ENCODE results near the gene IQCN. TPM values are rescaled to one million over a fixed set of nuclear protein-coding genes. Genes with fewer than 3 reads are reported as not detected.

IQCN gene
- total and polyA plus RNA-seq, 10 of the 15 experiments (the other 5 are each of a cell fraction or from before 2014, with no cell fraction given): 0.01 to 0.54 (median 0.23) TPM; not detected in 3

- TF ChIP-seq NR2C2 (IDR thresholded peaks at IDR 0.05; ENCODE audit: borderline replicate concordance, control insufficient read depth, insufficient read length, low read depth) (no peak), ZNF24 (IDR thresholded peaks at IDR 0.05) (no peak), CHD4 (IDR thresholded peaks at IDR 0.05) (no peak), SMAD5 (IDR thresholded peaks at IDR 0.05; ENCODE audit: low read depth) (no peak), POU2F2 (IDR thresholded peaks at IDR 0.05; ENCODE audit: borderline replicate concordance, low read depth, low read length) (no peak; the same call in 2 of the 3 replicates), JUNB (IDR thresholded peaks at IDR 0.05) (no peak), ESRRA (IDR thresholded peaks at IDR 0.05; ENCODE audit: low read length) (no peak), MEF2A (IDR thresholded peaks at IDR 0.05; ENCODE audit: insufficient read depth, low read depth, low read length) (no peak), NBN (IDR thresholded peaks at IDR 0.05) (no peak), BCLAF1 (IDR thresholded peaks at IDR 0.05) (no peak), SREBF1 (IDR thresholded peaks at IDR 0.05; ENCODE audit: low read length) (no peak), PAX5 (IDR thresholded peaks at IDR 0.05; ENCODE audit: borderline replicate concordance, low read depth, low read length) (no peak), ZZZ3 (IDR thresholded peaks at IDR 0.05; ENCODE audit: control insufficient read depth, insufficient read length, low read depth) (no peak)
These were observed 4.4 kb upstream of the IQCN start (continued) for GRCh38 chr19:18278521-18279265.
